ENCODE data around the gene NOP16. TPM values are rescaled to one million over a fixed set of nuclear protein-coding genes. Genes with fewer than 3 reads are reported as not detected.

Gene NOP16
- total and polyA plus RNA-seq, 2 of the 13 experiments (the other 11 are each of a cell fraction or from before 2014, with no cell fraction given) = 43.3 to 48.4 TPM

DNA sequence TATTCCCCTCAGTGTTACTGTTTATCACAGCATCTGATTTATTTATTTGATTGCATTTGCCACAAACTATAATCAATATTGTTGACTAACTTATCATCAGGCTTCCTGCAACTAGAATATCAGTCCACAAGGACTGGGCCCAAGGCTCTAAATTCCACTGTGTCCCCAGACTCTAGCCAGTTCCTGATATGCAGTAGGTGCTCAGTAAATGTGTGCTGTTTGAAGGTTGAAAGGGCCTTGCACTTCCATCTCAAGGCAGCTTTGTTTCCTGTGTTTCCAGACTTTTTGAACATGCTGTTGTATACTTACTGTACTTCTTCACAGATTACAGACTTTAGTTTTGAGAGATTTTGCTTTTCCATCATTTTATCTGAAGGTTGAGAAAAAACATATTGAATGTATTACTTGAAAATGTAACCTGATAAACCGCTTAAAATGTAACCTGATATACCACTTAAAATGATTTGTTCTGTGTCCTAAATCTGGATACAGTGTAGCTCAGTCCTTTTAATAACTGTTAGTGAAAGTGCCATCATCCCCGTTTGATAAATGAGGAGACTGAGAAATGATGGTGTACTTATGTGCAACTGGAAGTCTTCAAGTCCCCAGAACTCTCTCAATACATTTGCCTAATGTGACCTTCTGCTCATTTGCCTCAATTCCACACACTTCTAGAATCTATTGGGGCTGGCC, 45.5 kb downstream of the NOP16 start:
- CTCF ChIA-PET (ENCODE audit: low intra/inter-chr PET ratio, low total read pairs) = no interaction called here
- no peak for FAIRE-seq
- 97% methylated on average over 2 of the region's 2 CpGs for WGBS (ENCODE audit: low lambda C conversion rate)
- H3K4me3 ChIP-seq (replicated peaks in 1 of 3; ENCODE audit: insufficient read depth in 1 of 3, low read depth in 2 of 3, low read length in 3 of 3) = no peak overlapping the region
- no peak overlapping the region for H2AFZ ChIP-seq (ENCODE audit: low read length)
- no peak; the same call in 2 of the 3 replicates for ATAC-seq
- TF ChIP-seq, protein P1, sequence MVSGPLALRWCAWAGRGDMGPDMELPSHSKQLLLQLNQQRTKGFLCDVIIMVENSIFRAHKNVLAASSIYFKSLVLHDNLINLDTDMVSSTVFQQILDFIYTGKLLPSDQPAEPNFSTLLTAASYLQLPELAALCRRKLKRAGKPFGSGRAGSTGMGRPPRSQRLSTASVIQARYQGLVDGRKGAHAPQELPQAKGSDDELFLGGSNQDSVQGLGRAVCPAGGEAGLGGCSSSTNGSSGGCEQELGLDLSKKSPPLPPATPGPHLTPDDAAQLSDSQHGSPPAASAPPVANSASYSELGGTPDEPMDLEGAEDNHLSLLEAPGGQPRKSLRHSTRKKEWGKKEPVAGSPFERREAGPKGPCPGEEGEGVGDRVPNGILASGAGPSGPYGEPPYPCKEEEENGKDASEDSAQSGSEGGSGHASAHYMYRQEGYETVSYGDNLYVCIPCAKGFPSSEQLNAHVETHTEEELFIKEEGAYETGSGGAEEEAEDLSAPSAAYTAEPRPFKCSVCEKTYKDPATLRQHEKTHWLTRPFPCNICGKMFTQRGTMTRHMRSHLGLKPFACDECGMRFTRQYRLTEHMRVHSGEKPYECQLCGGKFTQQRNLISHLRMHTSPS (CRISPR knock-in tag; IDR thresholded peaks at IDR 0.05; ENCODE audit: low read depth) = no peak
- TF ChIP-seq ATRX (CRISPR knock-in tag; IDR thresholded peaks at IDR 0.05; ENCODE audit: borderline replicate concordance) (no peak), DPF2 (CRISPR knock-in tag; IDR thresholded peaks at IDR 0.05; ENCODE audit: borderline replicate concordance, low read depth) (no peak)
- TF ChIP-seq, protein P2, sequence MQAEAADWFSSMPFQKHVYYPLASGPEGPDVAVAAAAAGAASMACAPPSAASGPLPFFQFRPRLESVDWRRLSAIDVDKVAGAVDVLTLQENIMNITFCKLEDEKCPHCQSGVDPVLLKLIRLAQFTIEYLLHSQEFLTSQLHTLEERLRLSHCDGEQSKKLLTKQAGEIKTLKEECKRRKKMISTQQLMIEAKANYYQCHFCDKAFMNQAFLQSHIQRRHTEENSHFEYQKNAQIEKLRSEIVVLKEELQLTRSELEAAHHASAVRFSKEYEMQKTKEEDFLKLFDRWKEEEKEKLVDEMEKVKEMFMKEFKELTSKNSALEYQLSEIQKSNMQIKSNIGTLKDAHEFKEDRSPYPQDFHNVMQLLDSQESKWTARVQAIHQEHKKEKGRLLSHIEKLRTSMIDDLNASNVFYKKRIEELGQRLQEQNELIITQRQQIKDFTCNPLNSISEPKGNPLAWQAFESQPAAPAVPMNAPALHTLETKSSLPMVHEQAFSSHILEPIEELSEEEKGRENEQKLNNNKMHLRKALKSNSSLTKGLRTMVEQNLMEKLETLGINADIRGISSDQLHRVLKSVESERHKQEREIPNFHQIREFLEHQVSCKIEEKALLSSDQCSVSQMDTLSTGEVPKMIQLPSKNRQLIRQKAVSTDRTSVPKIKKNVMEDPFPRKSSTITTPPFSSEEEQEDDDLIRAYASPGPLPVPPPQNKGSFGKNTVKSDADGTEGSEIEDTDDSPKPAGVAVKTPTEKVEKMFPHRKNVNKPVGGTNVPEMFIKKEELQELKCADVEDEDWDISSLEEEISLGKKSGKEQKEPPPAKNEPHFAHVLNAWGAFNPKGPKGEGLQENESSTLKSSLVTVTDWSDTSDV (CRISPR knock-in tag; IDR thresholded peaks at IDR 0.05) = no peak
- H3K9ac ChIP-seq (ENCODE audit: insufficient read depth, low read depth, low read length) = no peak overlapping the region
- no peaks in the 10 kb centered on the region for H3K79me2 ChIP-seq (ENCODE audit: insufficient read depth, low read length)
- peaks cover 13 to 26% of the 10 kb centered on the region in 2 experiments; a peak in 4 of 5 replicates for H3K36me3 ChIP-seq (replicated peaks in 1 of 2; ENCODE audit: control insufficient read depth in 1 of 2, insufficient read depth in 2 of 2, low read length in 2 of 2)
- H3K4me2 ChIP-seq (ENCODE audit: low read depth, low read length) = no peak overlapping the region
- BruUV-seq (replicated peaks) = no TSS peak
- in situ Hi-C loops (cut with HindIII; ENCODE audit: extremely low pct_ligation_motif_present, low pct_unique_long_range_greater_than_20kb) (no loop called here), intact Hi-C loops (cut with micrococcal nuclease; ENCODE audit: unreplicated experiment) (no loop called here)
- POLR2A ChIA-PET = no interaction called here
- peaks cover 42% of the 10 kb centered on the region for H3K4me1 ChIP-seq (ENCODE audit: insufficient read depth, low read length)
- peak overlapping the region; percentile 47 for H3K27ac ChIP-seq (ENCODE audit: extremely low read length, insufficient read depth, low read length)
- no peaks in the 10 kb centered on the region for H4K20me1 ChIP-seq (ENCODE audit: insufficient read depth, low read length)
- H3K9me3 ChIP-seq (ENCODE audit: low read length) = no peaks in the 10 kb centered on the region
- no peaks in the 10 kb centered on the region for H3K27me3 ChIP-seq (ENCODE audit: control insufficient read depth in 1 of 2, insufficient read depth in 2 of 2, low read length in 2 of 2)
- DNase-seq (ENCODE audit: low spot score) = no peak
